GM12873 (cell line): ENCODE measurements around the gene ARMC10.

Experiments used
- CTCF ChIP-seq: IDR thresholded peaks from 2 replicates; pipeline ENCODE4 v1.5.1; 2012; ENCODE audit warnings: low read depth, mild to moderate bottlenecking, moderate library complexity, low read length, control low read depth; ENCODE audit not compliant: insufficient read depth; ENCODE audit errors: missing control alignments

The ARMC10 gene

GRCh38 chr7:103115771-103116170 is 40.8 kb downstream of the ARMC10 start:
- no peak for TF ChIP-seq CTCF

- no peak for TF ChIP-seq CTCF
Observed at GRCh38 chr7:103116511-103116910, 41.6 kb downstream of the ARMC10 start.

- no peak for TF ChIP-seq CTCF
Observed at GRCh38 chr7:103116991-103117390, 42.1 kb downstream of the ARMC10 start.

GRCh38 chr7:103117465-103117864 is 42.5 kb downstream of the ARMC10 start:
- TF ChIP-seq CTCF, result no peak

- no peak for TF ChIP-seq CTCF
Observed at GRCh38 chr7:103119791-103120291, 44.9 kb downstream of the ARMC10 start.

- no peak for TF ChIP-seq CTCF
Observed at GRCh38 chr7:103120362-103120761, 45.4 kb downstream of the ARMC10 start.

- no peak for TF ChIP-seq CTCF
Observed at GRCh38 chr7:103121641-103122040, 46.7 kb downstream of the ARMC10 start.

- TF ChIP-seq CTCF, result no peak
Observed at GRCh38 chr7:103123529-103123928, 48.6 kb downstream of the ARMC10 start.
